SH-SY5Y (cell line): ENCODE results near the gene MORF4L2.

Experiments
- GATA2 ChIP-seq: IDR thresholded peaks from 2 replicates; pipeline ENCODE4 v1.6.1; 2011; ENCODE audit warnings: mild to moderate bottlenecking, low read depth, low read length
- GATA3 ChIP-seq: IDR thresholded peaks from 2 replicates; pipeline ENCODE4 v1.6.1; 2011; ENCODE audit warnings: low read depth, mild to moderate bottlenecking, low read length, moderate library complexity

Gene MORF4L2

GRCh38 chrX:103686199-103687072 lies at the start of gene MORF4L2:
Gene MORF4L2 (minus strand): TSS chrX:103686699. CDS start chrX:103677027, 9,672 bp downstream.
- no peak for TF ChIP-seq GATA3
- no peak for TF ChIP-seq GATA2

- TF ChIP-seq GATA2 (no peak), GATA3 (no peak)
These were observed 47.7 kb upstream of the MORF4L2 start for GRCh38 chrX:103734125-103734760.

- TF ChIP-seq GATA3 = no peak
These were observed 46.5 kb upstream of the MORF4L2 start for GRCh38 chrX:103733017-103733416.

- TF ChIP-seq GATA3 (no peak), GATA2 (no peak)
These were observed 44.4 kb upstream of the MORF4L2 start for GRCh38 chrX:103730796-103731493.

- no peak for TF ChIP-seq GATA2
- TF ChIP-seq GATA3 = no peak
These were observed 43.8 kb upstream of the MORF4L2 start for GRCh38 chrX:103730147-103730795.

GRCh38 chrX:103729015-103729414 lies 42.5 kb upstream of the MORF4L2 start:
- TF ChIP-seq GATA2 (no peak), GATA3 (no peak)

- TF ChIP-seq GATA2 (no peak), GATA3 (no peak)
These were observed 40.6 kb upstream of the MORF4L2 start for GRCh38 chrX:103727115-103727514.

- TF ChIP-seq GATA2 = no peak
- no peak for TF ChIP-seq GATA3
These were observed 40.0 kb upstream of the MORF4L2 start for GRCh38 chrX:103726477-103726876.

- TF ChIP-seq GATA3 = no peak
- TF ChIP-seq GATA2 = no peak
These were observed 36.0 kb upstream of the MORF4L2 start for GRCh38 chrX:103722505-103722904.

- no peak for TF ChIP-seq GATA2
- TF ChIP-seq GATA3 = no peak
These were observed 31.6 kb upstream of the MORF4L2 start for GRCh38 chrX:103718120-103718519.

- TF ChIP-seq GATA2 (no peak), GATA3 (no peak)
These were observed 30.5 kb upstream of the MORF4L2 start for GRCh38 chrX:103716962-103717361.

GRCh38 chrX:103710609-103711008 lies 24.1 kb upstream of the MORF4L2 start, which contains the start of gene TMEM31:
Gene TMEM31 (plus strand): TSS chrX:103710909. CDS start chrX:103712259, 1,350 bp downstream.
- TF ChIP-seq GATA2 (no peak), GATA3 (no peak)

- no peak for TF ChIP-seq GATA3
- no peak for TF ChIP-seq GATA2
These were observed 18.4 kb upstream of the MORF4L2 start for GRCh38 chrX:103704863-103705262.

- TF ChIP-seq GATA3 (no peak), GATA2 (no peak)
These were observed 12.7 kb upstream of the MORF4L2 start for GRCh38 chrX:103699243-103699642.
